NOMO-1 (cell line): ENCODE measurements around the gene DNAH8.

Experiments used
- DNase-seq, 2 experiments: peaks; one replicate each; lab custom pipeline; 2025; ENCODE audit not compliant: unreplicated experiment in 2 of 2; lab: John Stamatoyannopoulos, UW

The DNAH8 gene, protein sequence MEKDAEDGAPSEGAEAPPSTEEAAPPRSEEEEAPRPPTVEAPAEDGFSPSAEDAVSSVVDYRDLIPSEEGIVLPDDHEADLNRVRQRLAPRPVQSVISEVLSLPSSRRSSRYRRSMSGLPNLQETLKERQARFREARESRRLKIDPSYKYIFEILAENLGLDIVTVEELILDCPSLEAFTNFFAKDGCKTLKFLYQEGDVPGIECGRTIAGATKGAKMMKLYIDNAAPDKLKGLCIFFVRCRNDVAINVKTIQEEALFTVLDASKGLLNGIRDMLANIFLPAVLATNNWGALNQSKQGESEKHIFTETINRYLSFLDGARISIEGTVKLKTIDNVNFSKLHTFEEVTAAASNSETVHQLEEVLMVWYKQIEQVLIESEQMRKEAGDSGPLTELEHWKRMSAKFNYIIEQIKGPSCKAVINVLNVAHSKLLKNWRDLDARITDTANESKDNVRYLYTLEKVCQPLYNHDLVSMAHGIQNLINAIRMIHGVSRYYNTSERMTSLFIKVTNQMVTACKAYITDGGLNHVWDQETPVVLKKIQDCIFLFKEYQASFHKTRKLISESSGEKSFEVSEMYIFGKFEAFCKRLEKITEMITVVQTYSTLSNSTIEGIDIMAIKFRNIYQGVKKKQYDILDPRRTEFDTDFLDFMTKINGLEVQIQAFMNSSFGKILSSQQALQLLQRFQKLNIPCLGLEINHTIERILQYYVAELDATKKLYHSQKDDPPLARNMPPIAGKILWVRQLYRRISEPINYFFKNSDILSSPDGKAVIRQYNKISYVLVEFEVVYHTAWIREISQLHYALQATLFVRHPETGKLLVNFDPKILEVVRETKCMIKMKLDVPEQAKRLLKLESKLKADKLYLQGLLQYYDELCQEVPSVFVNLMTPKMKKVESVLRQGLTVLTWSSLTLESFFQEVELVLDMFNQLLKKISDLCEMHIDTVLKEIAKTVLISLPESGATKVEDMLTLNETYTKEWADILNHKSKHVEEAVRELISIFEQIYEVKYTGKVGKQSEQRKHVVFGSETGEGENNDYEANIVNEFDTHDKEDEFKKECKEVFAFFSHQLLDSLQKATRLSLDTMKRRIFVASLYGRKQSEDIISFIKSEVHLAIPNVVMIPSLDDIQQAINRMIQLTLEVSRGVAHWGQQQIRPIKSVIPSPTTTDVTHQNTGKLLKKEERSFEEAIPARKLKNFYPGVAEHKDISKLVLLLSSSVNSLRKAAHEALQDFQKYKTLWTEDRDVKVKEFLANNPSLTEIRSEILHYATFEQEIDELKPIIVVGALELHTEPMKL (N-terminal part only)

DNA sequence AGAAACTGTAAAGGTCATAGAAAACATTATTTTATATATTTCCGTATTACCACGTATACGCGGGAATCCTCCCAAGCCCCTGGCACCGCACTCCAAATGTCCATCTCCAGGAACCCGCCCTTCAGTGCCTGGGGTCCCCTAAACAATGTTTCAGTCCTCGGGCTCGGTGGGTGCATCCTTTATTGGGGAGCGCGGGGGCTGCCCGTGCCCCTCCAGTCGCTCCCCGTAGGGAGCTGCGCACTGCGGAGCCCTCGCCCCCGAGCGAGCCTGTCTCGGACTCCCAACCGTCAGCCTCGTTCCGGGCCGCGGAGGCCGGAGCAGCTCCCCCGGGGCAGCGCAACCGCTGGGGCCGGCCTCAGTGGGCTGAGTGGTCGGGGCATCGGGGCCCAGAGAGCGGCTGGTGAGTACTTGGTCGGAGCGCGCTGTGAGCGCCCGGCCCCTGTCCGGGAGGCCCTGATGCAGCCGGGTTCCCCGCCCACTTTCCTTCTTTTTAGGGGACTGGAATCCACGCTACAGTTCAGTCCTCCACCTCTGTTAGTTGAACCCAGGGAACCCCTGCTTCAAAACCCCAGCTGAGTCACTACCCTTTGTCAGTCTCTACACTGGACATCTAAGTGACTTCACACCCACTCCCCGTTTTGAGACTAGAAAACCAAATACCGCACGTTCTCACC is at the start of gene DNAH8:
DNAH8 (plus strand) TSS at position 296 of the 674 bp plus-strand sequence. CDS start 7,499 bp downstream, outside the sequence.
- DNase-seq: no peak

DNA sequence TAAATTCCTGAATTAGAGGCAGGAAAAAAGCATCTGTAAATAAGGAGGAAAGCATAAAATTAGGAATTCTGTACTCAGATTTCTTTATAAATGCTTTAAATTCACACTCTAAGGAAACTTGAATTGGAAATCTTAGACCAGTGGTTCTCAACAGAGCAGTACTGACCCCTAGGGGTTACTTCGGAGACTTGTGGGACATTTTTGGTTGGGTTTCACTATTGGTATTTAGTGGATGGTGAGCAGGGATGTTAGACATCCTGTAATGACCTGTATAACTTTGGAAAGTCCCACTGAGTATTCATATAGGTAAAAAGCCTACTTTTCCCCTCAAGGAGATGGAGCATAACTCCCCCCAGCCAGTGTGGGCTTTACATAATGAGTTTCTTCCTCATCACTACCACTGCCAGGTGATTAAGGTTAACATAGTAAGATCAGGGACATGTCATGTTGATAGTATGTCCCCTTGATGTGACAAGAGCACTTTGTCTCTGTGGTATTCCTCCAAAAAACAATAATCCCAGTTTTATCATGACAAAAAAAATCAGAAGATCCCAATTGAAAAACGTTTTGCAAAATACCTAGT is 43.1 kb upstream of the DNAH8 start:
- DNase-seq: peak in 1 of 2 experiments; percentile 59

DNA sequence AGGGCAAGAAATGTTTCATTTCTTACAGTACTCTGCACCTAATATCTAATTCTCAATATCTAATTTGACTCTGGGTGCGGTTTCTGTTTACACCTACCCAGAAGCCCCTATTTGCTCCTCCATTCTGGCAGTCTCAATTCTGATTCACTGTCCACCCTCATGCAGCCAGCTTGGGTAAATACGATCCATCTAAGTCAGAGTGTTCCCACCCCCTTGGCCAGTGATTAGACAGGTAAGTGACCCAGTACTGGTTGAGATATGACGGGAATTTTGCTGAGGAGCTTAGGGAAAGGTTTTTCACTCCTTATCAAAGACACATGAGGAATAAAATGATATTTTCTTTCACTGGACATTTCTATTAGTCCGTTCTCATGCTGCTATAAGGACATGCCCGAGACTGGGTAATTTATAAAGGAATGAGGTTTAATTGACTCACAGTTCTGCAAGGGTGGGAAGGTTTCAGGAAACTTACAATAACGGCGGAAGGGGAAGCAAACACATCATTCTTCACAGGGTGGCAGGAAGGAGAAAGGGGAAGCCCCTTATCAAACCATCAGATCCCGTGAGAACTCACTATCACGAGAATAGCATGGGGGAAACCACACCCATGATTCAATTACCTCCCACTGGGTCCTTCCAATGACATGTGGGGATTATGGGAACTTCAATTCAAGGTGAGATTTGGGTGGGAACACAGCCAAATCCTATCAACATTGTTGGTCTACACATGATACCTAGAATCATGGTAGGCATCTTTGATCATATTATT is 41.5 kb upstream of the DNAH8 start:
- peak in 1 of 2 experiments; percentile 10 for DNase-seq

DNA sequence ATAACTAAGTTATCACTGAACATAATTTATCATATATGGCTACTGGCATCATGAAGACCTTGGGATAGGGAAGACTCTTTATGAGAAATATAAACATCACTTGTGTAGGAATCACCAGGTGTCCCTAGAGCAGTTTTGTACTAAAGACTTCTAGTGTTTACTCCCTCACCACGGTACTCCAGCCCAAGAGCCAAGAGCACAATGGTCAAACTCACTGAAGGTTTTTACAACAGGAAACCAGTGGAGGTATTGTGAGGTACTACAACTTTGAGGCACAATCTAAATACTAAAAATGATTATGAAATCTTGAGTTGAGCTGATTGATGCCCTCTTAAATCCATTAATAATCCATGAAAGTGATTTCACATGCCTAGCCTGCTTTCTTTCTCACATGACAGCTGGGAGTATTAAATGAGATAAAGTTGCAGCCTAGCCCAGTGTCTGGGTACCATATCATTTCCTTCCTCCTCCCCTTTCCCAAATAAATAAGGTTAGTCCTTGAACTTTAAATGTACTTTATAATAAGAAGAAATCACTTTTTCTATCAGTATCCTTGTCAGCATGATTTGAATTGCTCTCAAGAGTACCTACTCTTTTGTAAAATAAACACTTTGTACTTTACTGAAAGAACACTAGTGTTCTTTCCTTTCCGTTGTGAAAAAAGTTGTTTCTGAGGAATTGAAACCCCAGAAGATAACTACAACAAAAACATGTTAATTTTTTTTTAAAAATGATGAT is 38.7 kb upstream of the DNAH8 start:
- DNase-seq: no peak

DNA sequence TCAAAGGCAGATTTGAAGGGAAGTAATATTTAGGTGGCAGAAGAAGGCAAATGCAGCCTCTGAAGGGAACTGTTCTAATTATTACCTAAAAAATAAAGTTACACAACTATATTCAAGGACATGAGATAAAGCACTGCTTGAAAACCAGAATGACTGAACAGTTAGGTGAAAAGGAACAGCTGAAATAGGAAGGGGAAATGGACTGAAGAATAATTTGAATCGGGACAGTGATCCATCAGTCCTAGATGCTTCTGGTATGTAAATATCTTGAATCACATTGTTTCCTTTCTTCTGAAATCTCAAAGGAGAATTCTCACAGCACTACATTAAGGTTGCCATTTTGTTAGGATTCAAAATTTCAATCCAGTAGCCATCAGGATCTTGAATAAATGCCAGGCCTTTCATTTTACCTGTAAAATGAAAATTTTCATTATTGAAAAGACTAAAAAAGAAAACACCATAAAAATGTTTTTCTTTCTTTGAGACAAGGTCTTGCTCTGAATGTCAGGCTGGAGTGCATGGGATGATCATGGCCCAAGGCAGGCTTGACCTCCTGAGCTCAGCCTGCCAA is 38.1 kb upstream of the DNAH8 start:
- no peak for DNase-seq

DNA sequence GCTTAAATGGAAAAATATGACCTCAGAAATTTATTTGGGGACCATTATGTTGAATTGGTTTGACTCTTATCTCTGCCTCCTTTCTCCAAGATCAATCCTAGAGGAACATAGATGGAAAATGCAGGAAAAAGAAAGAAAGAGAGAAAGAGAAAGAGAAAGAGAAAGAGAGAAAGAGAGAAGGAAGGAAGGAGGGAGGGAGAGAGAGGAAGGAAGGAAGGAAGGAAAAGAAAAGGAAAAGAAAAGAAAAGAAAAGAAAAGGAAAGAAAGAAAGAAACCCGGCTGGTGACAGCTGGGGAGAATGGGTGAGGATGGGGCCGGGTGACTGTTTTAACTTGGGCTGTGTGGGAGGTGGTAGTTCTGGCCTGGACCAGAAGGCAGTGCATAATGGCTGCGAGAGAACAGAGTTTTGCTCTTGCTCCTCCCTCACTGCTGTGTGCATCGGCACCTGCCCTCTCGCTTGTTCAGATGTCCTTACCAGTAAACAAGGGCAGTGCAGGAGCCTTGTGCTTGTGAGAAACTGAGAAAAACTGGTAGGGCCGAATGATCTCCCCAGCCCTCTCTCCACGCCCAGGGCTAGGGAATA is 36.8 kb upstream of the DNAH8 start:
- no peak for DNase-seq

DNA sequence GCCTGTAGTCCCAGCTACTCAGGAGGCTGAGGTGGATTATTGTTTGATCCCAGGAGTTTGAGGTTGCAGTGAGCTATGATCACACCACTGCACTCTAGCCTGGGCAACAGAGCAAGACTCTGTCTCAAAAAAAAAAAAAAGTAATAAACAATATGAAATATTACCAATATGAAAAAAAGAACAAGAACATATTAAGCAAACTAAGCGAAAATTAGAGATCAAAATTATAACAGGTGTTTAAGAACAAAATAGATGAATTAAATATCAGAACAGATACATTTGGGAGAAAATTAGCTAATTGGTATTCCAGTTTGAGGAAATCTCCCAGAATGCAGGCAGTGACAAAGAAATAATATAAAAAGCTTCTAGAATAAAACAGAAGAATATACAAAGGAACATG is 35.4 kb upstream of the DNAH8 start:
- no peak for DNase-seq

DNA sequence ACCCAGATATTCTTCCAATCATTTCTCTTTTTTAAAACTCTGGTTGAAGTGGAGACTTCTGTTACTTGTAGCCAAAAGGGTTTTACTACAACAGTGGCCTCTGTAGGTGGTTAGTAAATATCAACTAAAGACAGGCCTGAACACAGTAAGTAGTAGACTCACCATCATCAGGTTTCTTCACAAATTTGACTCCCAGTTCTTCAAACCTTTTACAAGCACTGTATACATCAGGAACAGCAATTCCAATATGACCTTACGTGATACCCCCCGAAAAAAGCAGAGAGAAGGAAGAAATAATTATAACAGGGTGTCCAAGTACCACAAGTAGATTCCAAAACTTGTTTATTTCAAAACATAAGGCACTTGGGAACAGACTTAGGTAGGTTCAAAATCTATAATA is 33.3 kb upstream of the DNAH8 start:
- DNase-seq: peak in 1 of 2 experiments; percentile 18

DNA sequence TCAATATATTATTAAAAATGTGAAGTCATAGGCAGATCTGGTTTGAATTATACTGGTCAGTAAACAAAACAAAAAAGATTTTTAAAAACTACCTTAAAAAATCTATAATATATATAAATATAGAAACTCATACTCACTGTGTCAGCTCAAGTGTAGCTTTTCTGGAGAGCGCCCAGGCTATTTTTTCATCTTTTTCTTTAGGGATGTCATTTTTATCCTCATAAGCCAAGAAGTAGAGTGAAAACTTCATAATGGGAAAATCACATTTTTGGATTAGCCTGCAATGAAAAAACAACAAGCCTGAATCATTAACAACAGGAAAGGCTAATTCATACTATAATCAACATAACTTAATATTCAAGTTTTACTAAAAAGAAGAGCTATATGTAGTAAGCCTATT is 30.9 kb upstream of the DNAH8 start:
- no peak for DNase-seq

DNA sequence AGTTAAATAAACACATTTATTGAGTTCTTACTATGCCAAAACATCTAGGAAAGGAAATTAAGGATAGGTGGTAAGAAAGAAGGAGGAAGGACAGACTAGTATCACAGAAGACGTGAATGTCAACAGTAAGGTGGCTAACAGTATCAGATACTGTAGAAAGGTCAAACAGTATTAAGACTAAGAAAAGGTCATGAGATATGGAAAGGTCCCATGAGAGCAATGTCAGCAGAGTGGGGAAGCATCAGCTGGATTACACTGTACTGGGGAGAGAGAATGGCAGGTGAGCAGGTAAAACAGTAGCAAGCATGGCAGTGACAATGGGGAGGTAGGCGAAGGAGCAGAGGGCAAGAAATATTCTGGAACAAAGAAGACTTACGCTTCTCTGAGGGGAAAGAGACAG is 30.2 kb upstream of the DNAH8 start:
- DNase-seq: no peak

DNA sequence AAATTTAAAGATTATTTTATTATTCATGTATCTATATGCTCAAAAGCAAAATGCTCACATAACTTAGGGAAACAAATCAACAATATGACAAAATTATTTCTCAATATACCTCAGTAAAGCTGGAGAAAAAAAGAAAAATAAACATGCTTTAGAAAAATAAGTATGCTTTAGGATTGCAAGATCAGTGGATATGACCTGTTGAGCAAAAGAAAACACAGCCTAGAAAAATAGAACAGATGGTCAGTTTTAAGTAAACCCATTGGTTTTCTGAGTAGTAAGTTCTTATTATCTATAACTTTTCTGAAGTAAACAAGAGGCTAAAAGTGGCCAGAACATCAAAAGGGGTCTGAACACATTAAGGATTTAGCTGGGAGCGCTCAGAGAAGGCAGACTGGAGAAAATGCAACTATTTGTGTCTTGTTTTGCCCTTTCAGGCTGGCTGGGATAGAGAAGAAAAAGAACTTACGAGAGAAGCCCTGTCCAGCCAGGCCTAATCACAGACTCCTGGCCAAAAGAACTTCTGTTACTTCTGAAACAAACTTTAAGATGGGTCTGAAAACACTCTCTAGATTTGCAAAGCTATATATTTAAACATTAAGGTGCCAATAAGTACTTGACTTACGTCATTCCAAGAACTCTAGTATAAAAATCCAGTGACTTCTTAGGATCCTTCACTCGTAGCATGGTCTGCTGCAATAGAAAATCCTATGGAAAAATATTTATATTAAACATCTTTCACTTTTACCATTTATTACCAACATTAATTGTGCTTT is 28.7 kb upstream of the DNAH8 start:
- DNase-seq: no peak

DNA sequence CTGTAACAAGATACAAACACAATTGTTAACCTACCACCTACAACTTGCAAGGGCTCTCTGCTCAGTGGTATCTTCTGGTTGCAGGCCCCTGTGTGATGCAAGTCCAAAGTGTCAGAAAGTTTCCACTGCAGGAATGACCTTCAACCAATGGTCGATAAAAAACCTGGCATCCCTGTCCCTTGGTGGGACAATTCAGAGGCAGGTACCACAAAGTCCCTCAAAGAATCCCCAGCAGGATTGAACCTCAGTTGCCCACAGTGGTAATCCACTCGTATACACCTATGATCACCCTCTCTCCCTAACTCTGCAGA is 28.1 kb upstream of the DNAH8 start:
- DNase-seq: no peak

DNA sequence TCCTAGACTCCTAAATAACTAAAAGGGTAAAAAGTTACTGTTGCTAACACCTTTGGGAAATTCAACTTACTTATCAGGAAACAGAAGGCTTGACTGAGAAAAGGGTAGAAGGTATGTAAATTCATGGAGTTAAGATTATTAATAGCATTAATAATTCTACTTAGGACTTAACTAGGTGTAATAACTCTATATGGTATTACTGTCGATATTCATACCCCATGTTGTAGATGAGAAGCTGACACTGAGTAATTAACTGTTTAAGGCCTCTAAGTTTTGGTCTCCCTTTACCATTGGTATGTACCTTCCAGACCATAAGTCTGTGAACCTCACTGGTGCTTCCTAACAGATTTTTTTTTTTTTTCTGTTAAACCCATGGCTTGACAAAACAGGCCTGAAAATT is 27.6 kb upstream of the DNAH8 start:
- no peak for DNase-seq

DNA sequence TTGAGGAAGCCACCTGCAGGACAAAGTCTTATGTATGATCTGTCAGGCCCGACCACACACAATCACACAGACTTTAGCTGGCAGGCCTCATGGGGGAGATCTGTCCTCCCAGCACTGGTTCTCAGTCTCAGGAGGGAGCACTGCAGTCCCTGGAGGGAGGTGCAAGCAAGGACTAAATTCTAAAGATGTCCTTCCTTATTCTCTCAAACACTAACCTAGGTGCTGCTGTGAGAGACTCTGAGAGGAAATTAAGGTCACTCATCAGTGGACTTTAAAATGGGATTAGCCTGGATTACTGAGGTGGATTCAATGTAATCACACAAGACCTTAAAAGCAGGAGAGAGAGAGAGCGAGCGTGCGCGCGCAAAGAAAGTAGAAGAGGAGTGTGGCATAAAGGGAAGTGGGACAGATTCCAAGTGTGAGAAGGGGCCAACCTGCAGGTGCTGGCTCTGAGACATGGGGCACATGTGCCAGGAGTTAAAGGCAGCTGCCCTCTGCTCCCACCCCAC is 26.5 kb upstream of the DNAH8 start:
- no peak for DNase-seq

DNA sequence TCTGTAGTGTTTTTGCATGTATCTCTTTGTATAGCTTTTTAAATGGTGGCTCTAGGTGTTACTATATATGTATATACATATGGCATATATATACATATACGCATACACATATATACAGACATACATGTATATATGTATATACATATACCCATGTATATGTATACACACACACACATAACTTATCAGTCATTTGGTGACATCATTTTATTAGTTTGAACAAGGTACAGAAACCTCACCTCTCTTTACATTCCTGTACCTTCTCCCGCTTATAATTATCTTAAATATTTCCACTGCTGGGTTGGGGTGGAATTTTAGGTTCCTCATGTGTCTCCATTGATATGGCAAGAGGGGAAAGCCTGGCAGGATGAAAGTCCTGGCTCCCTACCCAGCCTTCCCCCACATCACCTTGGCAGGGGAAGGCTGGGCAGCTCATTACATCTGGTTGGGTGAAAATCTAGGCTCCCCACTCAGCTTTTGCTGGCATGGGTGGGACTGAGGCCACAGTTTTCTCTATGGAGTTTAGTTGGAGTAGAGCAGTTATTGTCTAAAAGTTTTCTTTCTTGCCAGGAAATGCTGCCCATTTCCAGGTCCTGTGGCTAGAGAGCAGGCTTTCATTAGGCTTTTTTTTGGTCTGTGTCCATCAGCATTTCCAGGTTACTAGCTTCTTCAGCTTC is 19.7 kb upstream of the DNAH8 start:
- DNase-seq: no peak

DNA sequence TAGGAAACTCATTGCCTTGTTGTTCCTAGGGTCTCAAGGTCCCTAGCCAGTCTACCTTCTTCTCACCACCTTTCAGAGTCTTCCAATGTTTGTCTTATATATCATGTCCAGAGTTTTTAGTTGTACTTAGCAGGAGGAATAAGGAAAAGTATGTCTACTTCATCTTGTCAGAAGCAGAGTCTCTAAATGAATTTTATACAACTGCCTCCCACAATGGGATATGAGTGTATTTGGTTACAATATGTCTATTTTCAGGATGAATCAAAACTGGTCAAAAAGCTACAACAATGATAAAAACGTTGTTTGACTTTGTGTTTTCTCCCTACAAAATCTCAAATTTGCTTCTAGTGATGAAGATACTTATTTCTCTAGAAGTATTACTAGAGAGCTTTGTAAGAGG is 19.2 kb upstream of the DNAH8 start:
- DNase-seq: no peak

DNA sequence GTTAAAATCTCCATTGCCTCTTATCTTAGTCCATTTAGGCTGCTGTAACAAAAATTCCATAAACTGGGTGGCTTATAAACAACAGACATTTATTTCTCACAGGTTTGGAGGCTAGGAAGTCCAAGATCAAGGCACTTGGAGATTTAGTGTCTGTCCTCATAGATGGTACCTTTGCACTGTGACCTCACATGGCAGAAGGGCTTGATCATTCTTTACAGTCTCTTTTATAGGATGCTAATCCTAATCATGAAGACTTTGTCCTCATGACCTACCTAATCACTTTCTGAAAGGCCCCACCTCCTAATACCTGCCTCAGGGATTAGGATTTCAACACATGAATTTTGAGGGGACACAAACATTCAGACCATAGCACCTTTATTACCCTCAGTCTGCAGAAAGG is 18.8 kb upstream of the DNAH8 start:
- DNase-seq: no peak
